Measurements from ENCODE around the gene NR5A2. TPM values are rescaled to one million over a fixed set of nuclear protein-coding genes. Genes with fewer than 3 reads are reported as not detected.

The NR5A2 gene
- total RNA-seq, 4 donors from 2014 or later, result 5.0 to 21.5 (median 11.8) TPM

GRCh38 chr1:200165493-200166220 is 138.1 kb downstream of the NR5A2 start:
- no peak for DNase-seq
- Histone ChIP-seq H3K27me3 (no peaks in the 10 kb centered on the region), H3K36me3 (no peaks in the 10 kb centered on the region), H3K4me3 (no peak overlapping the region), H3K27ac (no peak overlapping the region), H3K4me1 (no peaks in the 10 kb centered on the region), H3K9me3 (no peaks in the 10 kb centered on the region)
- no peak for TF ChIP-seq POLR2A (IDR thresholded peaks at IDR 0.05)
- TF ChIP-seq CTCF (IDR thresholded peaks at IDR 0.05), result no peak
- intact Hi-C loops (cut with DNase I; ENCODE audit: low total_unique reads), result no loop called here

- H3K9me3 ChIP-seq, result no peaks in the 10 kb centered on the region
- no peak overlapping the region for H3K4me3 ChIP-seq
- TF ChIP-seq CTCF (IDR thresholded peaks at IDR 0.05), result no peak
- TF ChIP-seq POLR2A (IDR thresholded peaks at IDR 0.05), result no peak
- no peaks in the 10 kb centered on the region for H3K4me1 ChIP-seq
- no peaks in the 10 kb centered on the region for H3K27me3 ChIP-seq
- no peak for DNase-seq
- no peak overlapping the region for H3K27ac ChIP-seq
- no peaks in the 10 kb centered on the region for H3K36me3 ChIP-seq
- intact Hi-C loops (cut with DNase I; ENCODE audit: low total_unique reads), result no loop called here
Measured at GRCh38 chr1:200166411-200166810, 138.9 kb downstream of the NR5A2 start.

- Histone ChIP-seq H3K27ac (no peak overlapping the region), H3K27me3 (no peaks in the 10 kb centered on the region), H3K4me3 (no peak overlapping the region), H3K4me1 (no peaks in the 10 kb centered on the region), H3K36me3 (no peaks in the 10 kb centered on the region), H3K9me3 (no peaks in the 10 kb centered on the region)
- TF ChIP-seq CTCF (IDR thresholded peaks at IDR 0.05), result no peak
- TF ChIP-seq POLR2A (IDR thresholded peaks at IDR 0.05), result no peak
- no peak for DNase-seq
- intact Hi-C loops (cut with DNase I; ENCODE audit: low total_unique reads), result no loop called here
Measured at GRCh38 chr1:200168926-200169325, 141.4 kb downstream of the NR5A2 start.

- Histone ChIP-seq H3K27ac (no peak overlapping the region), H3K9me3 (no peaks in the 10 kb centered on the region), H3K27me3 (no peaks in the 10 kb centered on the region), H3K36me3 (no peaks in the 10 kb centered on the region), H3K4me3 (no peak overlapping the region), H3K4me1 (no peaks in the 10 kb centered on the region)
- TF ChIP-seq CTCF (IDR thresholded peaks at IDR 0.05) (no peak), POLR2A (IDR thresholded peaks at IDR 0.05) (no peak)
- intact Hi-C loops (cut with DNase I; ENCODE audit: low total_unique reads), result no loop called here
- DNase-seq, result no peak
Measured at GRCh38 chr1:200172311-200172710, 144.8 kb downstream of the NR5A2 start.

- H3K4me1 ChIP-seq, result no peaks in the 10 kb centered on the region
- no peaks in the 10 kb centered on the region for H3K27me3 ChIP-seq
- DNase-seq, result no peak
- intact Hi-C loops (cut with DNase I; ENCODE audit: low total_unique reads), result no loop called here
- H3K36me3 ChIP-seq, result no peaks in the 10 kb centered on the region
- H3K27ac ChIP-seq, result no peak overlapping the region
- H3K4me3 ChIP-seq, result no peak overlapping the region
- H3K9me3 ChIP-seq, result no peaks in the 10 kb centered on the region
- TF ChIP-seq CTCF (IDR thresholded peaks at IDR 0.05) (no peak), POLR2A (IDR thresholded peaks at IDR 0.05) (no peak)
Measured at GRCh38 chr1:200173097-200173618, 145.6 kb downstream of the NR5A2 start.
